HG02852 (cell line): ENCODE measurements around the gene OIP5.
"Not testable (repeated sequence)": the region's sequence is repeated elsewhere in the genome, so short reads cannot be mapped to it uniquely, and the experiment has no call there.

Source experiments
- ATAC-seq: cut with Tn5 transposase; IDR thresholded peaks from one replicate; pipeline ENCODE4 v1.9.1; 2021; ENCODE audit warnings: mild to moderate bottlenecking, moderate library complexity; ENCODE audit not compliant: unreplicated experiment

The OIP5 gene

GRCh38 chr15:41304149-41304770 lies 28.1 kb downstream of the OIP5 start:
- ATAC-seq: no peak

- no peak for ATAC-seq
Measured at GRCh38 chr15:41301587-41301986, 30.8 kb downstream of the OIP5 start.

GRCh38 chr15:41301139-41301538 lies 31.3 kb downstream of the OIP5 start:
- not testable (repeated sequence) for ATAC-seq

DNA sequence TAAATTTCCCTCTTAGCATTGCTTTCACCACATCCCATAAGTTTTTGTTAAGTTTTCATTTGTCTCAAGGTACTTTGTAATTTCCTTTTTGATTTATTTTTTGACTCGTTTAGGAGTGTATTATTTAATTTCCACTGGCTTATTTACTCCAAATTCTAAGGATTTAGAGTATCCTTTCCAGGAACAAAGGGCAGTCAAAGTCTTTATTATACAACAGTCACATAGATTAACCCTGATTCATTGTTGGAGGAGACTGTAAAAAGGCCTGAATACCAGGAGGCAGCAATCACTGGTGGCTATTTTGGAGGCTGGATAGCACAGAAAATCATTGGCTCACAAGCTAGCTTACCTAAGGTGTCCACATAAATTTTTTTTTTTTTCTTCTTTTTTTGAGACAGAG lies 39.9 kb downstream of the OIP5 start:
- no peak for ATAC-seq

DNA sequence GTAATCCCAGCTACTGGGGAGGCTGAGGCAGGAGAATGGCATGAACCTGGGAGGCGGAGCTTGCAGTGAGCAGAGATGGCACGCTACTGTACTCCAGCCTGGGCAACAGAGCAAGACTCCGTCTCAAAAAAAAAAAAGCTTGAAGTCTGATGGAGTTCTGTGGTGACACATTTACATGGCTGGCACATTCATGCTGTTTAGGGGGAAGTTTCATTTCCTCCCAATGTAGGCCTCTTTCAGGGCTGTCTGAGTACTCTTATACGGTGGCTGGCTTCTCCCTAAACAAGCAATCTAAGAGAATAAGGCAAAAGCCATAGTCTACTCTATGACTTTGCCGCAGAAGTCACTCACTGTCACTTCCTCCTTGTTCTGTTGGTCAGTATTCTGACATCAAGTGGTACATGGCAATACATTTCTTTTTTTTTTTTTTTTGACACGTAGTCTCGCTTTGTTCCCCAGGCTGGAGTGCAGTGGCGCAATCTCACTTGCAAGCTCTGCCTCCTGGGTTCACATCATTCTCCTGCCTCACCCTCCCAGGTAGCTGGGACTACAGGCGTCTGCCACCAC lies 41.2 kb downstream of the OIP5 start:
- peak; percentile 79 for ATAC-seq

GRCh38 chr15:41289953-41290352 lies 42.4 kb downstream of the OIP5 start:
- ATAC-seq: no peak

DNA sequence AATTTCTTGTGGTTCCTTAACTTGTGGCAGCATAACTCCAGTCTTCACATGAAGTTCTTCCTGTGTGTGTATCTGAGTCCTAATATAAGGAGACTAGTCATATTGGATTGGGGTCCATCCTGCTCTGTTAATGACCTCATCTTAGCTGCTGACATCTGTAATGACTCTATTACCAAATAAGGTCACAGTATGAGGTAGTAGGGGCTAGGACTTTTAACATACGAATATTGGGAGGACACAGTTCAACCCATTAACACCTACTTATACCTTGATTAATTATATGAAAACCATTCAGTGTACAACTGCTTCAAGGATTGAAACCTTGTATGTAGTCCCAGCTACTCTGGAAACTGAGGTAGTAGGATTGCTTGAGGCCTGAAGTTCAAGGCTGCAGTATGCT lies 43.9 kb downstream of the OIP5 start:
- no peak for ATAC-seq

- no peak for ATAC-seq
Measured at GRCh38 chr15:41286665-41287333, 45.6 kb downstream of the OIP5 start.

GRCh38 chr15:41285285-41285684 lies 47.1 kb downstream of the OIP5 start:
- ATAC-seq: no peak

GRCh38 chr15:41284427-41285177 lies 47.8 kb downstream of the OIP5 start:
- peak; percentile 2 for ATAC-seq

GRCh38 chr15:41283653-41284426 lies 48.6 kb downstream of the OIP5 start:
- ATAC-seq: peak; percentile 96

- ATAC-seq: not testable (repeated sequence)
Measured at GRCh38 chr15:41282980-41283652, 49.3 kb downstream of the OIP5 start.

GRCh38 chr15:41282436-41282835 lies 50.0 kb downstream of the OIP5 start:
- not testable (repeated sequence) for ATAC-seq

DNA sequence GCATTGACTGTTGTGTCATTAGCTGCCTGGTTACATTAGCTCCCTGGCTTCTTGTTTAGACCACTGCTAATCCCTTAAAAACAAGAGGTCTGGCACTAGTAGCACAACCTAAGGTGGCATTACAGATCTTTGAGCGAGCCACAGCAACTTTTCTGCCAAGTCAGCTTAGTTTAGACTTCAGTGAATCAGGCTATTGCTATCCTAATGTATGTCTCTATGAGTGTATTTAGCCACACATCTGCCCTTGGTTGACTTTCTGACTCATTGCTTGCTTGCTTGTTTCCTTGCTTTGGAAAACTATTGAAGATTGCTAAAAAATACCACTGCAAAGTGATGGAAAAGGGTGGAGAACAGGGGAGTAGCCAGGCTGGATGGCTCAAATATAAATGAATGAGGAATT lies 51.2 kb downstream of the OIP5 start:
- no peak for ATAC-seq

GRCh38 chr15:41279535-41280283 lies 52.7 kb downstream of the OIP5 start:
- no peak for ATAC-seq

DNA sequence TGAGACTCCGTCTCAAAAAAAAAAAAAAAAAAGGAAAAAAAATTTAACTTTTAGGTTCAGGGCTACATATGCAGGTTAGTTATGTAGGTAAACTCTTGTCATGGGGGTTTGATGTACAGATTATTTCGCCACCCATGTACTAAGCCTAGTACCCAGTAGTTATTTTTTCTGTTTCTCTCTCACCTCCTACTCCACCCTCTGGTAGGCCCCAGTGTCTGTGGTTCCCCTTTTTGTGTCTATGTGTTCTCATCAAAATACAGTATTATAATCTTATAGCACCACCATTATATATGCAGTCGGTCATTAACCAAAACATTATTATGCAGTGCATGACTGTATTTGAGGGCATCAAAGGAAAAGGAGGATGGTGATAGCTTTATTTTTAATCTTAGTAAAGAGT lies 54.1 kb downstream of the OIP5 start:
- no peak for ATAC-seq

DNA sequence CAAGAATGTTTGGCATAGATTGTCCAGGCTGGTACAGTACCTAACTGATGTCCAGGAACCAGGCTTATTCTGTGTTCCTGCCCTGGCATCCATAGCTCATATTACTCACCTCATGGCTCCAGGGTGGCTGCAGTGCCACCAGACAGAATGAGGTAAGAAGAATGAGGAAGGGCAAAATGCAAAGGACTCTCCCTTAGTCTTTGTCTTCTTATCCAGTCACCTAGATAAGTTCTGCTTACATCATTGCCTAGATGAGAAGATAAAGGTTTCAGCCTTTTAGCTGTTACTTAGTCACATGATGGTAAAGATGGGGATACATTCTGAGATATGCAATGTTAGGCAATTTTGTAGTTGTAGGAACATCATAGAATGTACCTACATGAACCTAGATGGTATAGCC lies 55.6 kb downstream of the OIP5 start:
- ATAC-seq: no peak

GRCh38 chr15:41269887-41270286 lies 62.5 kb downstream of the OIP5 start:
- ATAC-seq: no peak

DNA sequence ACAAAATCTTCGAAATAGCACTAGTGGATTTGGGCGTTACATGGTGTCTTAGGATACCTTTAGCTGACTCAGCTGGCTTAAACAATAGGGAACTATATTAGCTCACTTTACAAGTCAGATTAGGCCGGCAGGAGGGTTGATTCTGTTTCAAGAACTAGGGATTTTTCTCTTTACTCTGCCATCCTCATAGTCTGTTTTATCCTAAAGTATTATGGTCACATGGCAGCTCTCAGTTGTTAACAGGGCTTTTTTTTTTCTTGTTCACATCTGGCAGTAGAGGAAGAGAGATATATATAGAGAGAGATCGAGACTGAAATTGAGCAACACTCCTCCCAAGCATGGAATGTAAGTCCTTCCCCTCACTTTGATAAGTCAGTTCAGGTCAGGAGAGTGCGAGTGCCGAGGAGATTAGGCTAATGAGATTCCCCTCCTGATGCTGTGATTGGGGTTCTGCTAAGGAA lies 68.5 kb downstream of the OIP5 start:
- ATAC-seq: no peak

- ATAC-seq: no peak
Measured at GRCh38 chr15:41262571-41262970, 69.8 kb downstream of the OIP5 start.
